Activated CD8-positive, alpha-beta memory T cell treated with anti-CD3 and anti-CD28 coated beads for 48 hours (primary cell): Measurements from ENCODE around the gene SPDYE9.
"Not testable (repeated sequence)": the region's sequence is repeated elsewhere in the genome, so short reads cannot be mapped to it uniquely, and the experiment has no call there.

Source experiments
- DNase-seq, 3 experiments: peaks; one replicate each; pipeline ENCODE4 v3.0.0-alpha.2; 2020; ENCODE audit warnings: low read depth in 2 of 3, low spot score in 2 of 3

SPDYE9 gene, protein sequence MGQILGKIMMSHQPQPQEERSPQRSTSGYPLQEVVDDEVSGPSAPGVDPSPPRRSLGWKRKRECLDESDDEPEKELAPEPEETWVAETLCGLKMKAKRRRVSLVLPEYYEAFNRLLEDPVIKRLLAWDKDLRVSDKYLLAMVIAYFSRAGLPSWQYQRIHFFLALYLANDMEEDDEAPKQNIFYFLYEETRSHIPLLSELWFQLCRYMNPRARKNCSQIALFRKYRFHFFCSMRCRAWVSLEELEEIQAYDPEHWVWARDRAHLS

DNA sequence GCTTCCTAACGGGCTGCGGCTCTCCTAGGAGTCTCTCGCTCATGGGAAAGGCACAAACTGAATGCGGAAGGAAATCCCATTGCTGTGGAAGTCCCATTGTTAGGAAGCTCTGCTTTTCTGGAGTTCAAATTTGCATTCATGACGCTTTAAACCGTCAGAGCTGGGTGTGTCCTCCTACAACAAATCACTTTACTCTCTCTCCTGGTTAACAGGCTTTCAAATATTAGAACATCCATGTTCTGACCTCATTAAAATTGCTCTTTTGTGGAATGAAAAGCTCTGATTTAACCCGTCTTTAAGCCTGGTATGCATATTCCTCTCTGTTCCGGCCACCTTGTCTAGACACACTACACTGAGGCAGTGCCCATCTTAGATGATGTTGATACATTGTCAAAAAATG is at the start of gene SPDYE9:
Gene SPDYE9, minus strand, starts transcription at position 101 of the 400 bp plus-strand sequence. CDS start 1,800 bp downstream, outside the sequence.
- not testable (repeated sequence) for DNase-seq

DNA sequence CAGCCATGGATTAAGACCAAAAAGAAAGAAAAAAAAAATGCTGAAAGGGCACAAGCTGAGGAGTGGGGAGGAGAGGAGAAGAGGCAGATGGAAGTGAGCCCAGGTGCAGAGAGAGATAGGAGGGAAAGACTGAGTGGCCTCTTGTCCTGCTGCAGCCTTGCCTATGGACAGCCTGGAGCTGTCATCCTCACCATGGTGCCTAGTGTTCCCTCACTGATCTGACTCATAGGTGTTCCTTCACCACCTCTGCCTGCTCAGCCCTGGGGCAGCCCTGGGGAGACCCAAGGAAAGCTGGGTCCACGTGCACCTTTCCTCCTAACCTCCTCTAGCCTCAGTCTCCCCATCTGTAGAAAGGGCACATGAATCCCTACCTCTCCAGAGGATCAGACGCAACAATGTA is 49.0 kb upstream of the SPDYE9 start:
- not testable (repeated sequence) for DNase-seq

DNA sequence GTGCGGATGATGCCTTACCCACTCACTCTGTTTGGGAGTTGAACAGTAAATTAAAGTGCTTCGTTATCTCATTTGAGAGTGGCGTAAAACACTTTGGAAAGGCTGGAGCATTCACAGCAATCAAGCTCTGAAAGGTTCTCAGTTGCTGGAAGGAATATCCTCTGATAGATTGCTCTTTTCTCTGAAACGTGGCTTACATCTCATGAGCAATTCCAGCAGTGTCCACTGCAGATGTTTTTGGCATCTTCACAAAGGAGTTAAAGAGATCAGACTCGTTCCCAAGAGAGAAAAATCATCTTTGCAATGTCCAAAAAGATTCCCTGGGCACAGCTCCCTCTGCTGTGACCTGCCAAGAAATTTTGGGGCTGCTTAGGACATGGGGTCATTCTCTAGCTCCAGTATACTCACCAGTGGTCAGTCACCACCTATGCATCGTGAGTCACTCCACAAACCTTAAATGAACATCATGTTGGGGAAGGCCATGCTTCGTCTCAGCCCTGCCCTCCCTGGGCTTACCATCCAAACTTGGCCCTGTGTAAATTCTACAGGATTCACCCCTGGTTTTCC is 46.9 kb upstream of the SPDYE9 start:
- not testable (repeated sequence) for DNase-seq

DNA sequence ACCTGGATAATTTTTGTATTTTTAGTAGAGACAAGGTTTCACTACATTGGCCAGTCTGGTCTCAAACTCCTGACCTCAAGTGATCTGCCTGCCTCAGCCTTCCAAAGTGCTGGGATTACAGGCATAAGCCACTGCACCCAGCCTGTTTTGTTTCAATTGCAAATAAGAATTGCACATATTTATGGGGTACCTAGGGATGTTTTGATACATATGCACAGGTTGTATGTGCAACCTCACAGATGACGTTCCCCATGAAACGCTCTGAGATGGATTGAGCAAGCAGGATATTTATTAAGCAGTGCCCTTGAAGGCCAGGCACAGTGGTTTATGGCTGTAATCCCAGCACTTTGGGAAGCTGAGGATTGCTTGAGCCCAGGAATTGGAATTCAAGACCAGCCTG is 44.8 kb upstream of the SPDYE9 start:
- DNase-seq, result not testable (repeated sequence)

DNA sequence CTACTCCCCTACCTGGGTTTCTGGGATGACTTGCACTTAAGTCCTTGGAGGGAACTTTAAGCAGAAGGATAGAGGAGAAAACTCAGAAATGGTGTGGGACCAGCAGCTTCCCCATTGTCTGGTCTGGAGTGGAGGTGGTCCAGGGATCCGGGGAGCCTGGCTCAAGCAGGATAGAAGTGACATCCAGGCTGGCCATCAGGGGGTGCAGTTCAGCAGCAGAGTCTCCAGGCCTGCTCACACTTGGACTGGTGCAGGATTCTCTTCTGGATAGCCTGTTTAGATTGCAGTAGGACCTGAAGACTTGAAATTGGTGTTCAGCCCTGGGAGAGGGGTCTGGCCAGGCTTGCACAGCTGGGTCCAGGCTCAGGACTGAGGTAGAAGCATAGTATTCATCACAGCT is 38.3 kb upstream of the SPDYE9 start:
- DNase-seq, result not testable (repeated sequence)

DNA sequence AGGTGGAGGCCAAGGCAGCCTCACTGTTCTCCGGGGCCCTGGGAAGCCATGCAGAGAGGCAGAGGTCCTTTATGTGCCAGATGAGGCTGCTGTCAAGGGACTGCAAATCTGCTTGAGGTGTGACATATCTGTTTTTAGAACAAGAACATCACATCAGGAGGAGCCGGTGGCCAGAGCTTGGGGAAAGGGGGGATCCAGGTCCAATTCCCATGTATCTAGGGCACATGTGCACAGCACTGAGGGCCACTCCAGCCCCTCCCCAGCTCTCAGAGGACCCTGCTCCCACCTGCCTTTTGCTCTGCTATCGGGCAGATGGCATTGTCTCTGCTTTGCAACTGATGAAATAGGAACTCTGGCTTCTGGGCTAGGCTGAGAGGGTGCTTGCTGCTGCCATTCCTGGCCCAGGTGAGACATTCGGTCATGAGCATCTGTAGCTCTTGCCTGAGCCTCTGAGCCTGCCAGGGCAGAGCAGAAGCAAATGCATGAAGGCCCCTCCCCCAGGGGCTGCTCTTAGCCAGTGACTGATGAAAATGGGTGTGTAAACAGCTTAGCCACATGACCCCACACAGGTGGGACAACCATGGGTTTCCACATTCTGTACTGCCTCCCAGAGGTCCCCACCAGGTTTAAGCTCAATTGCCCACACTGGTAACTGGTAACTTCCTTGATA is 37.1 kb upstream of the SPDYE9 start:
- DNase-seq, result not testable (repeated sequence)

DNA sequence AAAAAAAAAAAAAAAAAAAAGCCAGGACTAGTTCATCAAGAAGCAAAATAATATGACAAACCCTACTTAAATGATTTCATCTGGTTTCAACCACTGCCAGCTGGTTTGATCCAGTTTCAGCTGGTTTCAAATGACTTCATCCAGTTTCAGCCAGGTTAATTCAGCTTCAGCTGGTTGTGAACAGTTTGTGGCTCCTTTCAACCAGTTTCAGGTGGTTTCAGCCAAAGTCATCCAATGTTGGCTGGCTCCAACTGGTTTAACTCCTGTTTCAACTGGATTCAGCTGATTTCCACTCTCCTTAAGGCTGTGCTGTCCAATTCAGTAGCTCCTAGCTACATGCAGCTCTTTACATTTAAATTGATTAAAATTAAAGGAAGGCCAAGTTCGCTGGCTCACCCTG is 32.3 kb upstream of the SPDYE9 start:
- not testable (repeated sequence) for DNase-seq

DNA sequence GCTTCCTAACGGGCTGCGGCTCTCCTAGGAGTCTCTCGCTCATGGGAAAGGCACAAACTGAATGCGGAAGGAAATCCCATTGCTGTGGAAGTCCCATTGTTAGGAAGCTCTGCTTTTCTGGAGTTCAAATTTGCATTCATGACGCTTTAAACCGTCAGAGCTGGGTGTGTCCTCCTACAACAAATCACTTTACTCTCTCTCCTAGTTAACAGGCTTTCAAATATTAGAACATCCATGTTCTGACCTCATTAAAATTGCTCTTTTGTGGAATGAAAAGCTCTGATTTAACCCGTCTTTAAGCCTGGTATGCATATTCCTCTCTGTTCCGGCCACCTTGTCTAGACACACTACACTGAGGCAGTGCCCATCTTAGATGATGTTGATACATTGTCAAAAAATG is 28.0 kb downstream of the SPDYE9 start, which contains the start of gene SPDYE11:
Gene SPDYE11, minus strand, starts transcription at position 101 of the 400 bp plus-strand sequence. CDS start 1,800 bp downstream, outside the sequence.
- DNase-seq, result not testable (repeated sequence)

DNA sequence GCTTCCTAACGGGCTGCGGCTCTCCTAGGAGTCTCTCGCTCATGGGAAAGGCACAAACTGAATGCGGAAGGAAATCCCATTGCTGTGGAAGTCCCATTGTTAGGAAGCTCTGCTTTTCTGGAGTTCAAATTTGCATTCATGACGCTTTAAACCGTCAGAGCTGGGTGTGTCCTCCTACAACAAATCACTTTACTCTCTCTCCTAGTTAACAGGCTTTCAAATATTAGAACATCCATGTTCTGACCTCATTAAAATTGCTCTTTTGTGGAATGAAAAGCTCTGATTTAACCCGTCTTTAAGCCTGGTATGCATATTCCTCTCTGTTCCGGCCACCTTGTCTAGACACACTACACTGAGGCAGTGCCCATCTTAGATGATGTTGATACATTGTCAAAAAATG is 56.2 kb downstream of the SPDYE9 start, which contains the start of gene SPDYE8:
Gene SPDYE8, minus strand, starts transcription at position 101 of the 400 bp plus-strand sequence. CDS start 1,800 bp downstream, outside the sequence.
- DNase-seq, result not testable (repeated sequence)
